Mucosa of descending colon (tissue), 3 donors: ENCODE measurements around the gene THSD7A. TPM values are rescaled to one million over a fixed set of nuclear protein-coding genes. Genes with fewer than 3 reads are reported as not detected.

Experiments
- ATAC-seq: fragments of 200-7000 bp; cut with Tn5 transposase; one replicate; pipeline ENCODE4 v1.9.1; 2020; ENCODE audit warnings: mild to moderate bottlenecking, moderate library complexity
- DNase-seq, 3 donors: peaks; one replicate each; pipeline ENCODE4 v3.0.0-alpha.2; 2020
- H3K36me3 ChIP-seq: fragments of 200-600 bp; one replicate; pipeline ENCODE4 v1.8.0; 2021; ENCODE audit warnings: low read depth, mild to moderate bottlenecking
- H3K4me1 ChIP-seq: fragments of 200-600 bp; one replicate; pipeline ENCODE4 v1.8.0; 2021; ENCODE audit warnings: low read depth, mild to moderate bottlenecking
- H3K4me3 ChIP-seq: fragments of 200-600 bp; one replicate; pipeline ENCODE4 v1.8.0; 2021; ENCODE audit warnings: mild to moderate bottlenecking
- H3K9me3 ChIP-seq: fragments of 200-600 bp; one replicate; pipeline ENCODE4 v1.8.0; 2021; ENCODE audit warnings: mild to moderate bottlenecking
- intact Hi-C, 2 donors: fragments of 100-400 bp; cut with DNase I in 1 of 2; cut with micrococcal nuclease in 1 of 2; formaldehyde crosslinking; loops; one replicate each; pipeline versions ENCODE4 v1.11.0 to v1.11.1; 2022; cut with DNase I, micrococcal nuclease
- total RNA-seq, 3 donors: library from RNA; stranded (reverse); fragmentation: NEBNext Ultra II Directional in 2 of 3; extraction: Animal tissue kit (Norgen Biotek cat#: 25700) in 2 of 3; gene quantifications; one replicate each; pipeline versions ENCODE4 v1.2.1 to v1.2.4, GENCODE V29; 2021 to 2023
- TF ChIP-seq, protein P1 (sequence below): fragments of 200-600 bp; IDR thresholded peaks from one replicate; pipeline ENCODE4 v1.8.0; 2022; ENCODE audit warnings: antibody characterized with exemption, mild to moderate bottlenecking
- donor health status: DM: no; HTN: no; CAD: no; lungs with moderate emphysema.
- donor health status: DM: no; HTN: no; CAD: no.
- donor health status: DM: no; HTN: yes; CAD: no.

Gene THSD7A
- total RNA-seq, 3 donors from 2014 or later: 1.0 to 5.4 (median 3.4) TPM

- no peaks in the 10 kb centered on the region for H3K4me1 ChIP-seq
- no peaks in the 10 kb centered on the region for H3K9me3 ChIP-seq
- DNase-seq (no peak), ATAC-seq (no peak)
- H3K36me3 ChIP-seq: no peaks in the 10 kb centered on the region
- TF ChIP-seq, protein P1, sequence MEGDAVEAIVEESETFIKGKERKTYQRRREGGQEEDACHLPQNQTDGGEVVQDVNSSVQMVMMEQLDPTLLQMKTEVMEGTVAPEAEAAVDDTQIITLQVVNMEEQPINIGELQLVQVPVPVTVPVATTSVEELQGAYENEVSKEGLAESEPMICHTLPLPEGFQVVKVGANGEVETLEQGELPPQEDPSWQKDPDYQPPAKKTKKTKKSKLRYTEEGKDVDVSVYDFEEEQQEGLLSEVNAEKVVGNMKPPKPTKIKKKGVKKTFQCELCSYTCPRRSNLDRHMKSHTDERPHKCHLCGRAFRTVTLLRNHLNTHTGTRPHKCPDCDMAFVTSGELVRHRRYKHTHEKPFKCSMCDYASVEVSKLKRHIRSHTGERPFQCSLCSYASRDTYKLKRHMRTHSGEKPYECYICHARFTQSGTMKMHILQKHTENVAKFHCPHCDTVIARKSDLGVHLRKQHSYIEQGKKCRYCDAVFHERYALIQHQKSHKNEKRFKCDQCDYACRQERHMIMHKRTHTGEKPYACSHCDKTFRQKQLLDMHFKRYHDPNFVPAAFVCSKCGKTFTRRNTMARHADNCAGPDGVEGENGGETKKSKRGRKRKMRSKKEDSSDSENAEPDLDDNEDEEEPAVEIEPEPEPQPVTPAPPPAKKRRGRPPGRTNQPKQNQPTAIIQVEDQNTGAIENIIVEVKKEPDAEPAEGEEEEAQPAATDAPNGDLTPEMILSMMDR: no peak
- no peak overlapping the region for H3K4me3 ChIP-seq
- intact Hi-C loops: no loop called here
Measured at GRCh38 chr7:11726001-11726793, 105.8 kb downstream of the THSD7A start.

DNA sequence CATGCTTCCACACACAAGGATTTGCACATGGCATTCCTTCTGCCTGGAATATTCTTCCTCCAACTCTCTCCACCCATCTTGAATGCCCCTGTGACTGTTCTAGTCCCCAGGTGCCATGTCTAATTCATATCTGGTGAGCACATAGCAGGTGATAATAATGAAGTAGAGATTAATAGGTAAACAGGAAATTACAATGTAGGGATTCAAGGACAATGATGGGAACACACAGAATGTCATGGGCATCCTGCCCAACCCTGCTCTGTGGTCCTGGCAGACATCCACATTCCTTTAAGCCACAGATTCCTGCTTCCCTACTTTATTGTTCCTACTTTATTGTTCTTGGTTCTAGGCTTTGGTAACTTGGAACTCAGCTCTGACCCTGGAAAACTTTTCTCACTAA lies 115.8 kb downstream of the THSD7A start:
- DNase-seq (peak; percentile 16 to 21 (median 16)), ATAC-seq (peak; percentile 40)
- intact Hi-C loops: no loop called here
- no peaks in the 10 kb centered on the region for H3K4me1 ChIP-seq
- no peaks in the 10 kb centered on the region for H3K36me3 ChIP-seq
- no peaks in the 10 kb centered on the region for H3K9me3 ChIP-seq
- TF ChIP-seq, protein P1: no peak
- H3K4me3 ChIP-seq: no peak overlapping the region

GRCh38 chr7:11714676-11715075 lies 117.3 kb downstream of the THSD7A start:
- Histone ChIP-seq H3K9me3 (no peaks in the 10 kb centered on the region), H3K4me1 (no peaks in the 10 kb centered on the region), H3K4me3 (no peak overlapping the region), H3K36me3 (no peaks in the 10 kb centered on the region)
- intact Hi-C loops: no loop called here
- ATAC-seq (no peak), DNase-seq (no peak)
- TF ChIP-seq, protein P1: no peak

GRCh38 chr7:11714205-11714604 lies 117.8 kb downstream of the THSD7A start:
- Histone ChIP-seq H3K9me3 (no peaks in the 10 kb centered on the region), H3K4me3 (no peak overlapping the region), H3K4me1 (no peaks in the 10 kb centered on the region), H3K36me3 (no peaks in the 10 kb centered on the region)
- ATAC-seq (no peak), DNase-seq (no peak)
- intact Hi-C loops: no loop called here
- TF ChIP-seq, protein P1: no peak

DNA sequence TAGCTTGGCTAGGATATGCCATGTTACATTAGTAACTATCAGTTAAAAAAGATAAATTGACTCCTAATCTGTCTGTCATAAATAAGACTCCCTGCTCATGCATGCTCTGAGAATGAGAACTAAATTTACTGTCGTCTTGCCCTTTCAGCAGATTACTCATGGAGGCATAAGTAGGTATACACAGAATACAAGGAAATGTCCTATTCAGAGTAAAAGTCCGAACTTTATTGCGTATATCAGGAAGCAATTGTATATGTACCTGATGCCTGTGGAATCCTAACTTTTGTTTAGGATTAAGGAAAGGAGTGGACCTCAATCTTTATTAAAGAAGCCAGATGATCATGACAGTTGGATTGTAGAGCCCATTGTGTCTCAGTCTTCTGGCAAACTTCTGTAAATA lies 118.6 kb downstream of the THSD7A start:
- intact Hi-C loops: no loop called here
- DNase-seq: no peak
- H3K36me3 ChIP-seq: no peaks in the 10 kb centered on the region
- H3K4me3 ChIP-seq: no peak overlapping the region
- peak; percentile 72 for ATAC-seq
- no peaks in the 10 kb centered on the region for H3K4me1 ChIP-seq
- H3K9me3 ChIP-seq: no peaks in the 10 kb centered on the region
- TF ChIP-seq, protein P1: no peak
